A172 (cell line): ENCODE results near the gene FAT2. TPM values are rescaled to one million over a fixed set of nuclear protein-coding genes. Genes with fewer than 3 reads are reported as not detected.

Experiments used
- DNase-seq: peaks from one replicate; pipeline ENCODE4 v3.0.0-alpha.2; 2015; ENCODE audit warnings: low spot score
- total RNA-seq: library from RNA; depleted of rRNA; stranded (reverse); fragments of >200 nt; shearing (Covaris generic); gene quantifications from 2 replicates; pipeline ENCODE4 v1.2.3, GENCODE V29; 2014; rRNA removed

FAT2 gene
- total RNA-seq, 1 experiment from 2014 or later, result 0.22 TPM

- DNase-seq, result no peak
These were observed 35.2 kb downstream of the FAT2 start for GRCh38 chr5:151555760-151556576.

- DNase-seq, result no peak
These were observed 37.4 kb downstream of the FAT2 start for GRCh38 chr5:151553695-151554094.

- DNase-seq, result no peak
These were observed 37.9 kb downstream of the FAT2 start for GRCh38 chr5:151553130-151553670.

- no peak for DNase-seq
These were observed 39.1 kb downstream of the FAT2 start for GRCh38 chr5:151551985-151552384.

GRCh38 chr5:151550146-151550545, 41.0 kb downstream of the FAT2 start:
- no peak for DNase-seq

- no peak for DNase-seq
These were observed 41.4 kb downstream of the FAT2 start for GRCh38 chr5:151549713-151550112.

GRCh38 chr5:151547364-151547763, 43.8 kb downstream of the FAT2 start:
- DNase-seq, result no peak

- no peak for DNase-seq
These were observed 49.6 kb downstream of the FAT2 start for GRCh38 chr5:151541571-151541970.

Other genes starting within 250 kb of the FAT2 start
- not detected in 2 replicates for gene SLC36A2, start 243.8 kb downstream of the FAT2 start, total RNA-seq
- gene SLC36A1, start 143.7 kb downstream of the FAT2 start, total RNA-seq, result 14.8 and 21.8 TPM in 2 replicates
- gene SPARC, start 95.6 kb upstream of the FAT2 start, total RNA-seq, result 3,811 and 5,357 TPM in 2 replicates
- gene ATOX1, start 167.3 kb upstream of the FAT2 start, total RNA-seq, result 144 and 233 TPM in 2 replicates
- 360 and 395 TPM in 2 replicates for gene G3BP1, start 180.6 kb upstream of the FAT2 start, total RNA-seq